Tibial artery (tissue), 4 donors: ENCODE results near the gene ERV3-1.

ENCODE experiments used
- DNase-seq, 2 donors: peaks; one replicate each; pipeline ENCODE4 v3.0.0-alpha.2; 2019
- H3K27ac ChIP-seq, 2 donors: fragments of 200-600 bp; sonication (generic) in 1 of 2; 1 replicate in 1 of 2; 2 replicates in 1 of 2; pipeline ENCODE4 v1.5.1; 2018 to 2019; ENCODE audit warnings: mild to moderate bottlenecking in 1 of 2
- H3K27me3 ChIP-seq, 2 donors: fragments of 200-600 bp; sonication (generic) in 1 of 2; one replicate each; pipeline versions ENCODE4 v1.5.1 to v1.6.0; 2016 to 2019
- H3K36me3 ChIP-seq, 3 donors: fragments of 200-600 bp; sonication (generic) in 2 of 3; one replicate each; pipeline ENCODE4 v1.5.1; 2016 to 2019; ENCODE audit warnings: mild to moderate bottlenecking in 2 of 3
- H3K4me1 ChIP-seq, 4 donors: fragments of 200-600 bp; sonication (generic) in 2 of 4; 1 replicate in 3 of 4; 2 replicates in 1 of 4; pipeline ENCODE4 v1.5.1; 2016 to 2019
- H3K4me3 ChIP-seq, 2 donors: fragments of 200-600 bp; sonication (generic) in 1 of 2; 1 replicate in 1 of 2; 2 replicates in 1 of 2; pipeline ENCODE4 v1.5.1; 2018 to 2019; ENCODE audit warnings: mild to moderate bottlenecking in 2 of 2
- H3K9me3 ChIP-seq, 3 donors: fragments of 200-600 bp; sonication (generic) in 1 of 3; one replicate each; pipeline ENCODE4 v1.5.1; 2016 to 2019
- CTCF ChIP-seq, 2 experiments: fragments of 200-600 bp in 1 of 2; fragments of 450-650 bp in 1 of 2; IDR thresholded peaks; one replicate each; pipeline ENCODE4 v1.5.1; 2017 to 2019; ENCODE audit warnings: antibody characterized with exemption in 2 of 2, mild to moderate bottlenecking in 1 of 2, moderate library complexity in 1 of 2
- intact Hi-C: fragments of 100-400 bp; cut with DNase I; formaldehyde crosslinking; loops from one replicate; pipeline ENCODE4 v1.15.0; 2023; ENCODE audit warnings: low total_unique reads

ERV3-1 gene

GRCh38 chr7:65004575-65004974 is 1.9 kb downstream of the ERV3-1 start:
- intact Hi-C loops: no loop called here
- Histone ChIP-seq H3K4me1 (peaks cover 0 to 41% (median 17%) of the 10 kb centered on the region in 4 donors), H3K27me3 (no peaks in the 10 kb centered on the region), H3K36me3 (peaks cover 8 to 12% (median 10%) of the 10 kb centered on the region in 3 donors), H3K9me3 (no peaks in the 10 kb centered on the region), H3K27ac (no peak overlapping the region), H3K4me3 (no peak overlapping the region)
- DNase-seq: no peak
- TF ChIP-seq CTCF (IDR thresholded peaks at IDR 0.05): no peak

- peaks cover 0 to 52% (median 18%) of the 10 kb centered on the region in 4 donors for H3K4me1 ChIP-seq
- no peak overlapping the region for H3K4me3 ChIP-seq
- TF ChIP-seq CTCF (IDR thresholded peaks at IDR 0.05): no peak
- intact Hi-C loops: no loop called here
- peaks cover 16 to 17% (median 16%) of the 10 kb centered on the region in 3 donors for H3K36me3 ChIP-seq
- H3K27ac ChIP-seq: no peak overlapping the region
- DNase-seq: no peak
- no peaks in the 10 kb centered on the region for H3K27me3 ChIP-seq
- H3K9me3 ChIP-seq: no peaks in the 10 kb centered on the region
Measured at GRCh38 chr7:65002972-65003585, 3.4 kb downstream of the ERV3-1 start.

- Histone ChIP-seq H3K4me1 (peaks cover 0 to 61% (median 24%) of the 10 kb centered on the region in 4 donors), H3K4me3 (no peak overlapping the region), H3K9me3 (peaks cover 0 to 4% (median 0%) of the 10 kb centered on the region in 3 donors), H3K27me3 (no peaks in the 10 kb centered on the region), H3K27ac (no peak overlapping the region), H3K36me3 (peaks cover 16 to 17% (median 16%) of the 10 kb centered on the region in 3 donors)
- DNase-seq: no peak
- intact Hi-C loops: no loop called here
- TF ChIP-seq CTCF (IDR thresholded peaks at IDR 0.05): no peak
Measured at GRCh38 chr7:65001291-65001814, 5.1 kb downstream of the ERV3-1 start.

- peaks cover 0 to 7% (median 0%) of the 10 kb centered on the region in 3 donors for H3K9me3 ChIP-seq
- peak in 1 of 2 donors; percentile 27 for DNase-seq
- H3K36me3 ChIP-seq: peaks cover 16 to 17% (median 16%) of the 10 kb centered on the region in 3 donors
- intact Hi-C loops: no loop called here
- H3K27me3 ChIP-seq: no peaks in the 10 kb centered on the region
- TF ChIP-seq CTCF (IDR thresholded peaks at IDR 0.05): no peak
- H3K4me3 ChIP-seq: no peak overlapping the region
- H3K4me1 ChIP-seq: peaks cover 0 to 44% (median 15%) of the 10 kb centered on the region in 4 donors
- H3K27ac ChIP-seq: peak overlapping the region; percentile 8 to 57
Measured at GRCh38 chr7:64999165-65000004, 7.1 kb downstream of the ERV3-1 start.

GRCh38 chr7:64998865-64999164 is 7.7 kb downstream of the ERV3-1 start:
- Histone ChIP-seq H3K36me3 (peaks cover 16 to 17% (median 16%) of the 10 kb centered on the region in 3 donors), H3K27ac (peak overlapping the region; percentile 8 to 57), H3K4me1 (peaks cover 0 to 43% (median 10%) of the 10 kb centered on the region in 4 donors), H3K27me3 (no peaks in the 10 kb centered on the region), H3K9me3 (peaks cover 0 to 7% (median 0%) of the 10 kb centered on the region in 3 donors), H3K4me3 (no peak overlapping the region)
- intact Hi-C loops: no loop called here
- no peak for TF ChIP-seq CTCF (IDR thresholded peaks at IDR 0.05)
- DNase-seq: no peak
